Stimulated activated CD8-positive, alpha-beta memory T cell treated with anti-CD3 and anti-CD28 coated beads, Interleukin-7, amount 100 ng/mL, for 48 hours (primary cell): Measurements from ENCODE around the gene SLC12A4.
"Not testable (repeated sequence)": the region's sequence is repeated elsewhere in the genome, so short reads cannot be mapped to it uniquely, and the experiment has no call there.

Experiments used
- DNase-seq, 2 donors: peaks; one replicate each; pipeline ENCODE4 v3.0.0-alpha.2; 2020; ENCODE audit warnings: low read depth in 1 of 2; ENCODE audit errors: extremely low read depth in 1 of 2

The SLC12A4 gene

GRCh38 chr16:67968400-67969253 is at the start of gene SLC12A4:
Gene SLC12A4 (minus strand): TSS chr16:67968637. CDS start chr16:67968553, 84 bp downstream.
- DNase-seq = peak; percentile 89 to 90

- no peak for DNase-seq
Observed at GRCh38 chr16:68015681-68016080, 47.2 kb upstream of the SLC12A4 start, which contains the start of gene DPEP2NB. Gene DPEP2NB (minus strand): TSS chr16:68015911. CDS start chr16:68015770, 141 bp downstream.

- DNase-seq = no peak
Observed at GRCh38 chr16:68013440-68013839, 45.0 kb upstream of the SLC12A4 start.

GRCh38 chr16:68009872-68010271 is 41.4 kb upstream of the SLC12A4 start:
- DNase-seq = not testable (repeated sequence)

GRCh38 chr16:68009157-68009735 is 40.8 kb upstream of the SLC12A4 start:
- DNase-seq = no peak

- no peak for DNase-seq
Observed at GRCh38 chr16:68005786-68006286, 37.4 kb upstream of the SLC12A4 start.

GRCh38 chr16:68005211-68005610 is 36.8 kb upstream of the SLC12A4 start:
- DNase-seq = no peak

GRCh38 chr16:68003031-68003430 is 34.6 kb upstream of the SLC12A4 start:
- DNase-seq = no peak

- no peak for DNase-seq
Observed at GRCh38 chr16:68000450-68000849, 32.0 kb upstream of the SLC12A4 start.

GRCh38 chr16:67999985-68000384 is 31.5 kb upstream of the SLC12A4 start:
- DNase-seq = no peak

GRCh38 chr16:67998779-67999688 is 30.6 kb upstream of the SLC12A4 start, which contains the start of gene DPEP2:
Gene DPEP2 (minus strand): TSS chr16:67999484. CDS start chr16:67993212, 6,272 bp downstream.
- DNase-seq = not testable (repeated sequence)

GRCh38 chr16:67998231-67998778 is 29.9 kb upstream of the SLC12A4 start:
- not testable (repeated sequence) for DNase-seq

- DNase-seq = no peak
Observed at GRCh38 chr16:67996666-67997065, 28.2 kb upstream of the SLC12A4 start.

- no peak for DNase-seq
Observed at GRCh38 chr16:67995423-67995822, 27.0 kb upstream of the SLC12A4 start.

GRCh38 chr16:67994040-67994408 is 25.6 kb upstream of the SLC12A4 start:
- DNase-seq = not testable (repeated sequence)

GRCh38 chr16:67993207-67994039 is 25.0 kb upstream of the SLC12A4 start:
- peak; percentile 68 to 72 for DNase-seq

GRCh38 chr16:67992661-67993206 is 24.3 kb upstream of the SLC12A4 start:
- DNase-seq = no peak

GRCh38 chr16:67990018-67990386 is 21.6 kb upstream of the SLC12A4 start:
- DNase-seq = no peak

GRCh38 chr16:67989322-67990017 is 21.0 kb upstream of the SLC12A4 start:
- no peak for DNase-seq
